Germinal center (tissue), 1 donor: ENCODE results near the gene MROH2A.

Experiments
- DNase-seq: peaks from one replicate; pipeline ENCODE4 v3.0.0; 2012; ENCODE audit warnings: mixed read lengths, low spot score

Gene MROH2A

GRCh38 chr2:233837694-233838229 lies 59.6 kb downstream of the MROH2A start:
- no peak for DNase-seq

- DNase-seq: no peak
These were observed 60.1 kb downstream of the MROH2A start for GRCh38 chr2:233838251-233838650.

- DNase-seq: no peak
These were observed 60.8 kb downstream of the MROH2A start for GRCh38 chr2:233838726-233839446.

GRCh38 chr2:233839447-233839820 lies 61.3 kb downstream of the MROH2A start:
- DNase-seq: no peak

- DNase-seq: no peak
These were observed 62.4 kb downstream of the MROH2A start for GRCh38 chr2:233840520-233840919.

- DNase-seq: no peak
These were observed 63.1 kb downstream of the MROH2A start for GRCh38 chr2:233841183-233841582.

- DNase-seq: no peak
These were observed 66.1 kb downstream of the MROH2A start for GRCh38 chr2:233844064-233844807.

GRCh38 chr2:233844836-233845235 lies 66.7 kb downstream of the MROH2A start:
- no peak for DNase-seq

- DNase-seq: no peak
These were observed 67.4 kb downstream of the MROH2A start for GRCh38 chr2:233845301-233846060.

- no peak for DNase-seq
These were observed 68.5 kb downstream of the MROH2A start for GRCh38 chr2:233846387-233847247.

GRCh38 chr2:233847248-233847898 lies 69.2 kb downstream of the MROH2A start:
- DNase-seq: no peak

- no peak for DNase-seq
These were observed 70.1 kb downstream of the MROH2A start for GRCh38 chr2:233848276-233848675.

GRCh38 chr2:233849607-233850271 lies 71.6 kb downstream of the MROH2A start:
- no peak for DNase-seq

GRCh38 chr2:233850745-233851144 lies 72.6 kb downstream of the MROH2A start:
- DNase-seq: no peak

GRCh38 chr2:233851169-233851568 lies 73.0 kb downstream of the MROH2A start:
- no peak for DNase-seq

GRCh38 chr2:233852056-233852455 lies 73.9 kb downstream of the MROH2A start:
- DNase-seq: no peak

- DNase-seq: no peak
These were observed 75.2 kb downstream of the MROH2A start for GRCh38 chr2:233853353-233853752.

- no peak for DNase-seq
These were observed 75.7 kb downstream of the MROH2A start for GRCh38 chr2:233853883-233854240.

GRCh38 chr2:233854241-233854981 lies 76.3 kb downstream of the MROH2A start, which contains the start of gene HJURP:
TSS of gene HJURP (minus strand) at chr2:233854535. CDS start at chr2:233854500, 35 bp downstream.
- DNase-seq: peak; percentile 99

GRCh38 chr2:233855345-233855744 lies 77.2 kb downstream of the MROH2A start:
- DNase-seq: no peak
